Right lobe of liver (tissue), 6 donors: ENCODE results near the gene CDY2A. TPM values are rescaled to one million over a fixed set of nuclear protein-coding genes. Genes with fewer than 3 reads are reported as not detected.
"Not testable (repeated sequence)": the region's sequence is repeated elsewhere in the genome, so short reads cannot be mapped to it uniquely, and the experiment has no call there.

Experiments used
- ATAC-seq, 4 donors: fragments of 200-7000 bp; cut with Tn5 transposase; one replicate each; pipeline ENCODE4 v1.9.1; 2020; ENCODE audit warnings: mild to moderate bottlenecking in 4 of 4, moderate library complexity in 4 of 4
- DNase-seq, 3 donors: peaks; one replicate each; pipeline ENCODE4 v3.0.0-alpha.2; 2020
- H3K27ac ChIP-seq, 3 donors: fragments of 200-600 bp; one replicate each; pipeline ENCODE4 v1.8.0; 2022
- H3K27me3 ChIP-seq, 2 donors: fragments of 200-600 bp; one replicate each; pipeline ENCODE4 v1.8.0; 2022
- H3K36me3 ChIP-seq, 4 donors: fragments of 200-600 bp; sonication (generic) in 1 of 4; one replicate each; pipeline versions ENCODE4 v1.5.1 to v1.8.0; 2017 to 2022; ENCODE audit warnings: control low read depth in 1 of 4
- H3K4me1 ChIP-seq, 4 donors: fragments of 200-600 bp; sonication (generic) in 1 of 4; one replicate each; pipeline versions ENCODE4 v1.5.1 to v1.8.0; 2017 to 2022; ENCODE audit warnings: control low read depth in 1 of 4
- H3K4me3 ChIP-seq, 3 donors: fragments of 200-600 bp; one replicate each; pipeline ENCODE4 v1.8.0; 2022
- H3K9me3 ChIP-seq, 4 donors: fragments of 200-600 bp; sonication (generic) in 1 of 4; one replicate each; pipeline versions ENCODE4 v1.5.1 to v1.8.0; 2017 to 2022; ENCODE audit warnings: control low read depth in 1 of 4
- WGBS: methylation state at CpG from one replicate; pipeline ENCODE4 v1.1.6; 2018; ENCODE audit warnings: low coverage, low lambda C conversion rate; ENCODE audit not compliant: insufficient coverage; ENCODE audit errors: missing lambda C conversion rate; 5-methylcytosine and 5-hydroxymethylcytosine counted together
- intact Hi-C, 2 donors: fragments of 100-400 bp; cut with DNase I; formaldehyde crosslinking; loops; one replicate each; pipeline versions ENCODE4 v1.11.2 to v1.14.1; 2022
- long read RNA-seq: library from polyadenylated mRNA; unstranded; transcript quantifications from one replicate; pipeline ENCODE4 v2.0.0, GENCODE V29; 2019
- total RNA-seq, 6 experiments: library from RNA; depleted of rRNA in 2 of 6; stranded (reverse); fragments of >200 nt in 2 of 6; fragmentation: NEBNext Ultra II Directional in 3 of 6; extraction: Animal tissue kit (Norgen Biotek cat#: 25700) in 3 of 6; gene quantifications; one replicate each; pipeline versions ENCODE4 v1.1.0 to v1.2.4, GENCODE V29; 2016 to 2023
- donor health status: DM: no; HTN: yes; CAD: no.
- donor health status: DM: no; HTN: no; CAD: no.
- donor health status: DM: no; HTN: no; CAD: no.
- donor health status: DM: no; HTN: yes; CAD: no.
- donor health status: DM: no; HTN: yes; CAD: no.

The CDY2A gene, protein sequence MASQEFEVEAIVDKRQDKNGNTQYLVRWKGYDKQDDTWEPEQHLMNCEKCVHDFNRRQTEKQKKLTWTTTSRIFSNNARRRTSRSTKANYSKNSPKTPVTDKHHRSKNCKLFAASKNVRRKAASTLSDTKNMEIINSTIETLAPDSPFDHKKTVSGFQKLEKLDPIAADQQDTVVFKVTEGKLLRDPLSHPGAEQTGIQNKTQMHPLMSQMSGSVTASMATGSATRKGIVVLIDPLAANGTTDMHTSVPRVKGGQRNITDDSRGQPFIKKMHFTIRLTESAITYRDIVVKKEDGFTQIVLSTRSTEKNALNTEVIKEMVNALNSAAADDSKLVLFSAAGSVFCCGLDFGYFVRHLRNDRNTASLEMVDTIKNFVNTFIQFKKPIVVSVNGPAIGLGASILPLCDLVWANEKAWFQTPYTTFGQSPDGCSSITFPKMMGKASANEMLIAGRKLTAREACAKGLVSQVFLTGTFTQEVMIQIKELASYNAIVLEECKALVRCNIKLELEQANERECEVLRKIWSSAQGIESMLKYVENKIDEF
- total RNA-seq = not detected
- long read RNA-seq = 0 reads

DNA sequence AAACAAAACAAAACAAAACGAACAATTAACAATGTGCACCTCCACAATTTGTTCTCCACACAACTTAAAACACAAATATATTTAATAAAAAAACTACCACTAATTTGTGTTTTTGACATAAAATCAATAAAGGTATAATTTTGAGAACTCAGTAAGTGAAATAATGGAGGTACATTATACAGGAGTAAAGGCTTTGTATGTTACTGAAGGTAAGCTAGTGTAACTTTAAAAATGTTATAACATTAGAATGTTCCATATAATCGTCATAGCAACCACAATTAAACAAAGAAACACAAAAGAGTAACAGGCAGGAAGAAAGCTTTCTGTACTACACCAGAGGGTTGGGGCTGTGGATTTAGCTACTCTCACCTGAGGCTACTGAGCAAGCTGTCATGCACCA lies at the start of gene CDY2A:
TSS of gene CDY2A (plus strand) at position 301 of the 400 bp plus-strand sequence. CDS start 328 bp downstream, outside the sequence.
- intact Hi-C loops, ATAC-seq, H3K4me1 ChIP-seq, H3K36me3 ChIP-seq, H3K9me3 ChIP-seq, DNase-seq, H3K27ac ChIP-seq, H3K27me3 ChIP-seq, H3K4me3 ChIP-seq: not testable (repeated sequence)
- no CpG with 5 or more reads among the region's 2 CpGs for WGBS

DNA sequence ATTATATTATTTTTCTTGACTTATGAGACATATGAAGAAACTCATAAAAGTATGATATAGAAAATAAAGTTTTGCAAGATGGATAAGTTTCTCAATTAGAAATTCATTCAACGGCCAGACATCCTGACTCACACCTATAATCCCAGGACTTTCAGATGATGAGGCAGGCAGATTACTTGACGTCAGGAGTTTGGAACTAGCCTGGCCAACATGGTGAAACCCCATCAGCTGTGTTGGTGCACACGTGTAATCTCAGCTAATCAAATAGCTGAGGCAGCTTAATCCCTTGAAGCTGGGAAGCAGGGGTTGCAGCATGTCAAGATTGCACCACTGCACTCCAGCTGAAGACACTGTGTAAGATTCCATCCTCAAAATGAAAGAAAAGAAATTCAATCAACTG lies 28.0 kb upstream of the CDY2A start:
- H3K4me3 ChIP-seq, H3K27ac ChIP-seq, DNase-seq, H3K36me3 ChIP-seq, H3K27me3 ChIP-seq, H3K9me3 ChIP-seq, intact Hi-C loops, ATAC-seq, H3K4me1 ChIP-seq: not testable (repeated sequence)
- WGBS = no CpG with 5 or more reads among the region's 3 CpGs

DNA sequence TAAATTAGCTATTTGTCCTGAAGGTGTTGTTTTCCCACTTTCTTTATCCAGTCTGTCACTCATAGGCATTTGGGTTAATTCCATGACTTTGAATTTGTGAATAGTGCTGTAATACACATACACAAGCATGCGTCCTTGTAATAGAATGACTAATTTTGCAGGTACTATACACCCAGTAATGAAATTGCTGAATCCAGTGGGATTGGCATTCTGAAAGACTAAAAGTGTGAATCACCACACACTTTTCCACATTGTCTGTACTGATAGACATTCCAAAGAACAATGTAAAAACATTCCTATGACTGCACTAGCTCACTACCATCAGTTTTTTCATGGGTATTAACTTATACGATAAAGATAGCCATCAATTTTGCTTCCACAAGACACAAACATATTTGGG lies 27.3 kb upstream of the CDY2A start:
- H3K9me3 ChIP-seq, H3K36me3 ChIP-seq, intact Hi-C loops, H3K4me3 ChIP-seq, H3K27me3 ChIP-seq, H3K27ac ChIP-seq, H3K4me1 ChIP-seq, DNase-seq, ATAC-seq: not testable (repeated sequence)
- WGBS = no CpG with 5 or more reads among the region's 2 CpGs

DNA sequence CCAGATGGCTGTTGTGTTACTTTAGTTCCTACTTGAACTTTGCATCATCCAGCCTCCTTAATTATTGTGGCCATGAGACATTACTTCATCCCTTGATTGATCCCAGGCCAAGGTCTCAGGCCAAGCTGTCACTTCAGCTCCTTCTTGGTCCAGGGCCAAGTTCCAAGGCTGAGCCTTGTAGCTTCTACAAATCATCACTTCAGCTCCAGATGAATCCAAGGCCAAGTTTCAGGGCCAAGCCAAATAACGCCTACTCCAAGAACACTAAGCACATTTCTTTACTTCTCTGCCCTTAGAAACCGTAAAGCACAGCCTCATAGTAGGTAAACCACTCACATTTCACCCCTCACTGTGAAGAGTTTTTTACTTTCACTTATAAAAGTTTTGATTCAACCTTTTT lies 1.7 kb upstream of the CDY2A start:
- H3K9me3 ChIP-seq, H3K36me3 ChIP-seq, H3K4me3 ChIP-seq, H3K4me1 ChIP-seq, H3K27ac ChIP-seq, intact Hi-C loops, ATAC-seq, H3K27me3 ChIP-seq, DNase-seq: not testable (repeated sequence)
- WGBS = no CpG with 5 or more reads among the region's 2 CpGs

DNA sequence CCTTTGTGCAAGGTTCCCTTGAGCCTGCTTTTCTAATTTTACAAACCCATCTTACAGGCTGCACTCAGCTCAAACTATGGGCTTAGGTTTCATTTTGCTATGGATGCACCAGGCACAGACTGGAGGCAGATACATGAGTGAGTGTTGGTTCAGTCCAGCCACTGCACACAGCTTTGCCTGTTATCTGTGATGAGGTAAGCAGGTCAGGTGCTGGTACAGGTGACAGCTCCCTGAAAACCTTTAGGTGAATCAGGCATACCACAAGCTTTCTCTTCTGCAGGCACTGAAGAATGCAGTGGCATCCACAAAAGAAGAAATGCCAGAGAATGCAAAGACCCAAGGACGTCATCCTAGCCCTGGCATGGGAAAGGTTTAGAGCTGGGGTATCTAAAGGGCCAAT lies 3.3 kb downstream of the CDY2A start:
- no CpG with 5 or more reads among the region's 1 CpG for WGBS
- DNase-seq, H3K27me3 ChIP-seq, H3K27ac ChIP-seq, H3K9me3 ChIP-seq, H3K36me3 ChIP-seq, H3K4me1 ChIP-seq, intact Hi-C loops, H3K4me3 ChIP-seq, ATAC-seq: not testable (repeated sequence)

DNA sequence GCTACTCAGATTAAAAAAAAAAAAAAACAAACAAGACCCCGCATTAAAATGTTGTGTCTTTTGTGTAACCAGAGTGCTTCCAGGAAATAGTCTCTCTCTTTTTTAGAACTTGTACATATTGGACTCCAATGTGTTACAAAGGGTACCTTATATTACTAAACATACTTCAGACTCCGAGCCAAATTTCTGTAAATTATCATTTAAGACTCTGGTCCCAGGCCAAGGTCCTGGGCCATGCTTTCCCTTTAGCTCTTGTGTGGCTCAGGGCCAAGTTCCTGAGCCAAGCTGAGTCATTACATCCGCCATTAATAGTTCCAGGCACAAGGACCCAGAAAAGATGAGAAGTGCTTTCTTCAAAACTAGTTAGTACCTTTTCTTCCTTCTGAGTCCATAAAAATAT lies 4.6 kb downstream of the CDY2A start:
- H3K4me1 ChIP-seq, H3K9me3 ChIP-seq, H3K4me3 ChIP-seq, H3K36me3 ChIP-seq, H3K27me3 ChIP-seq, DNase-seq, H3K27ac ChIP-seq, intact Hi-C loops: not testable (repeated sequence)
- no CpG with 5 or more reads among the region's 3 CpGs for WGBS
- ATAC-seq = peak in 1 of 4 donors; percentile 51

DNA sequence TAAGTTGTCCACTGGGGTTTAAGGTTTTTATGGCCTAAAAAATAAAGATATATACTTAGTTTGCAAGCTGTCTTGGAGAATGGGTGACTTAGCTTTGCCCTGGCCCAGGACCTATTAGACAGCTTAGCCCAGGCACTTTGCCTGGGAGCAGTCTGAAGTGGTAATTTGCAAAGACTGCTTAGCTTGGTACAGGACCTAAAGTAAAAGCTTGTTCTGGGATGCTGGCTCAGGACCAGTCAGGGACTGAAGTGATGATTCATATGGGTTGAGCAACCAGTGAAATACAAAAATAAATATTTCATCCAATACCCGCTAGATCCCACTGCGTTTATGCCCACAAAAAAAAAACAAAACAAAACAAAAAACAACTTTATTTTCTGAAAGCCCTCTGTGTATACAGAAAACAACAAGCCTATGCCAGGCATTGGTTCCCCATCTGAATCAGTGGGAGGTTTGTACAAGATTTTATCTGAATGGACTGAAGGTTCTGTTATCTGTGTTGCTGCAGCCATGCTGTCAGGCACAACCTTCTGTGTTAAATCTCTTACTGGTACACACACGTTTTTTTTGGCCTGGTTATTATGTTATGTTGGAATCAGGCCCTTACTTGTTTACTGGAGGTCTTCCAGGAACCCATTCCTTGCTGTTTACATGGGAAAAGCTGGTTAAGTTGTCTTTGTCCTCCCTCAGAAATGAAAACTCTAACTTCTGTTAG lies 8.7 kb downstream of the CDY2A start:
- DNase-seq, H3K9me3 ChIP-seq, H3K4me1 ChIP-seq, H3K27me3 ChIP-seq, H3K36me3 ChIP-seq, H3K4me3 ChIP-seq, intact Hi-C loops, H3K27ac ChIP-seq: not testable (repeated sequence)
- ATAC-seq = peak in 1 of 4 donors; percentile 90
- WGBS = no CpG with 5 or more reads among the region's 3 CpGs

DNA sequence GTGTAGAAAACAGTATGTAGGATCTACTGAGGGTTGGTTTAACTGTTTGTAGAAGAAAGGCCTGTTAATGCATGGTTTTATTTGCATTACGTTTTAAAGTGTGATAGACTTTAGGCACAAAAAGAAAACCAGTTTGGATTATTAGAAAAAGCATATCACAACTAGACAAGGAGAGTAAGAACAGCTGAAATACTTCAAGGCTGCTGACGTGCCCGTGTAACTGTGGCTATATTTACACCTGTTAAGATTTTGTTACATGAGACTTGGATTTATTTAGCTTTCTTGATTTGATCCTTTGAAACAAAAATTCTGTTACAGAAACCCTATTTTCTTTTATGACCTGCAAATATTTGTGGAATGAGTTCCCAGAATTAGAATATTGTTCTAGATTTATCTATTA lies 9.3 kb downstream of the CDY2A start:
- intact Hi-C loops, H3K4me3 ChIP-seq, ATAC-seq, H3K27me3 ChIP-seq, DNase-seq, H3K36me3 ChIP-seq, H3K27ac ChIP-seq, H3K9me3 ChIP-seq, H3K4me1 ChIP-seq: not testable (repeated sequence)
- WGBS = no CpG with 5 or more reads among the region's 3 CpGs

DNA sequence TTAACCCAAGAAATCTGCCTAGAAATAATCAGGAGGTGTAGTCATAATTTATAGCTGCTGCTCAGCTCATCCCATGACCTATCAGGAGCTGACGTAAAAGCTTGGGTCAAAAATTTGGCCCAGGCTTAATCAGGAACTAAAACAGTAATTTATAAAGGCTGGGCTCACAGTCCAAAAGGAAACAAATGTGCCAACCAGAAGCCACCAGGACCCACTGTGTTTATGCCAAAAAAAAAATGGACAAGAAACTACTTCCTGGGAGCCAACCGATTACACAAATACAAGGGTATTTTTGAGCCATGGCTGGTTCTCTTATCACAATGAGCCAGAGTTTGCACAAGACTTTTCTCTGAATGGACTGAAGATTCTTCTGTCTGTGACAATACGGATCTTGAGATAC lies 19.4 kb downstream of the CDY2A start:
- no CpG with 5 or more reads among the region's 3 CpGs for WGBS
- peak in 1 of 4 donors; percentile 73 for ATAC-seq
- H3K27me3 ChIP-seq, intact Hi-C loops, H3K27ac ChIP-seq, H3K9me3 ChIP-seq, DNase-seq, H3K4me3 ChIP-seq, H3K36me3 ChIP-seq, H3K4me1 ChIP-seq: not testable (repeated sequence)

DNA sequence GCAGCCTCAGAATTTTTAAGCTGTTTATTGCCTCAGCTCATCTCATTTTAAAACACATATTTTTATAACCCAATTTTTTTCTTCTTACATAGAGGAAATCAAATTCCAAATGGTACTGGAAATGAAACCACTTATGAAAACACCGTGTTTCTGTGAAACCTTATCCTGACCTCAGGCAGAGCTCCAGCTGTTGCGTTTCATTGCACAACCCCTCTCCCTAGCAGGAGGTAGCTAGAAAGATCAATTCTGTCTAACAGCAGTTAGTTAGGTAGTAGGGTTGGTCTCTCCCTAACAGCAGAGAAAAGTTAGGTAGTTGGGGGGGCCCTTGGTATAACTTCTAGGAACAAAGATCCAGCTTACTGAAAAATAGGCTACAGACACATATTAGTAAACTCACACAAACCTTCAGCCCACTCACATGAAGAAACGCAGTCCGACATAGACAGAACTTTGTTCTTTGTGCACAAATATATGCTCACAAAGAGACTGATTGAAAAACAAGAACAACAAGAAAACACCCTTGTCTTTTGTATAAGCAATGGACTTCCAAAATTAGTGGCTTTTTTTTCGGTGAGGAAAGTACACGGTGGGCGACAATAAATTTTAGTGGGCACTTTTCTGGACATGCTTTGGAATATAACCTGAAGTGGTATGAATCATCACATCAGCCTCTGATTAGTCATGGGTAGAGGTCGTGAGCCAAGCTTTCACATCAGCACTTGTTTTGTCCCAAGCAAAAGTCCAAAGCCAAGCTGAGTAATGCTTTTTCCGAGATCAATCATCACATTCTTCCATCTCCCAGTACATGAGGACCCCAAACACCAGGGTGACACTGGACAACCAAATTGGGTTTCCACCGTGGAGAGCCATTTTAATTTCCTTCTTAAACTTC lies 22.8 kb downstream of the CDY2A start:
- peak in 1 of 4 donors; percentile 97 for ATAC-seq
- H3K27ac ChIP-seq, H3K27me3 ChIP-seq, H3K36me3 ChIP-seq, H3K4me1 ChIP-seq, intact Hi-C loops, H3K9me3 ChIP-seq, DNase-seq, H3K4me3 ChIP-seq: not testable (repeated sequence)
- WGBS = no CpG with 5 or more reads among the region's 10 CpGs

DNA sequence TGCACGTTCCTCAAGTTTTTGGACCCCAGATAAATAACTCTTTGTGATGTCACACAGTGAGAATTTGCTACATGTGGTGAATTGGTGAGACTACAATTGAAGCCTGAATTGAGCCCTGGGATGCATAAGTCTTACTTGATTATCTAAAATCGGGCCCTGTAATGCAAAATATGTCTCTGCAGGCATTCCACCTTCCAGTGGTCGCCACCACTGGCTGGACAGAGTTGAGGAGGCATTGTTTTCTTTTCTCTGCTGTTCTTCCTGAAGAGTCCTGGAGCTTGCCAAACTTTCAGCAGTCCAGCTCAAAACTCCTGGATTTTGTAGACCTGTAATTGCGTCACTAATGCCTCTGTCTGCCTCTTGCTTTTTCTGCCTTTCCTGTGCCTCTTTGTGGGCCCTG lies 23.5 kb downstream of the CDY2A start:
- DNase-seq, intact Hi-C loops, H3K4me1 ChIP-seq, H3K9me3 ChIP-seq, H3K27ac ChIP-seq, H3K27me3 ChIP-seq, H3K36me3 ChIP-seq, H3K4me3 ChIP-seq: not testable (repeated sequence)
- no CpG with 5 or more reads among the region's 4 CpGs for WGBS
- ATAC-seq = peak in 1 of 4 donors; percentile 45
